A549 (cell line): ENCODE results near the gene HIVEP1. TPM values are rescaled to one million over a fixed set of nuclear protein-coding genes. Genes with fewer than 3 reads are reported as not detected.

Experiments
- ATAC-seq, 2 experiments: fragments of 200-7000 bp in 1 of 2; fragments of >200 bp in 1 of 2; cut with Nextera tagmentation in 1 of 2; cut with Tn5 transposase in 1 of 2; 3 replicates each; pipeline versions ENCODE4 v1.8.0 to v1.9.1; 2018 to 2020; ENCODE audit warnings: mild to moderate bottlenecking in 1 of 2, moderate library complexity in 1 of 2
- CTCF ChIA-PET: fragments of 300-600 bp; sonication (Branson Sonifier 250); formaldehyde crosslinking; extraction: SDS; loops from one replicate; lab custom pipeline; 2021; ENCODE audit warnings: antibody characterized with exemption, inconsistent platforms; lab: Yijun Ruan, JAX
- POLR2A ChIA-PET: fragments of 350-600 bp; formaldehyde crosslinking; extraction: SDS; loops from one replicate; lab custom pipeline; 2021; ENCODE audit warnings: antibody characterized with exemption, inconsistent platforms; lab: Yijun Ruan, JAX
- DNase-seq, 2 experiments: peaks; one replicate each; pipeline versions ENCODE4 v3.0.0 to v3.0.0-alpha.2; 2011 to 2016; ENCODE audit warnings: low read depth in 1 of 2, low spot score in 1 of 2
- FAIRE-seq: peaks from 2 replicates; lab custom pipeline; 2011; peaks lifted over from hg19 to GRCh38; lab: Jason Lieb, UNC
- H3K27ac ChIP-seq, 2 experiments: fragments of >200 bp; sonication (Bioruptor Twin); formaldehyde crosslinking; 3 replicates each; pipeline ENCODE4 v1.5.1; 2016 to 2017
- H3K4me1 ChIP-seq: fragments of >200 bp; sonication (Bioruptor Twin); formaldehyde crosslinking; 3 replicates; pipeline ENCODE4 v1.6.1; 2016
- H3K4me2 ChIP-seq: fragments of >200 bp; sonication (Bioruptor Twin); formaldehyde crosslinking; 3 replicates; pipeline ENCODE4 v1.6.1; 2016
- H3K4me3 ChIP-seq: fragments of >200 bp; sonication (Bioruptor Twin); formaldehyde crosslinking; 3 replicates; pipeline ENCODE4 v1.5.1; 2016
- H3K9me3 ChIP-seq: fragments of >200 bp; sonication (Bioruptor Twin); formaldehyde crosslinking; 3 replicates; pipeline ENCODE4 v1.6.1; 2016
- ATOH8 ChIP-seq: fragments of 250-450 bp; sonication (Bioruptor Pico); IDR thresholded peaks from 2 replicates; pipeline ENCODE4 v1.5.0; 2020; ENCODE audit warnings: low read depth, mild to moderate bottlenecking, moderate library complexity
- CBX2 ChIP-seq: fragments of 200-600 bp; sonication (generic); IDR thresholded peaks from 2 replicates; pipeline ENCODE4 v1.6.1; 2016; ENCODE audit warnings: low read depth, mild to moderate bottlenecking, borderline replicate concordance
- CBX8 ChIP-seq: fragments of 200-600 bp; sonication (generic); IDR thresholded peaks from 2 replicates; pipeline ENCODE4 v1.6.1; 2016
- EP300 ChIP-seq, 2 experiments: fragments of >200 bp; sonication (Bioruptor Twin); formaldehyde crosslinking; IDR thresholded peaks; 2 replicates in 1 of 2; 3 replicates in 1 of 2; pipeline ENCODE4 v1.6.1; 2016 to 2017
- FOXS1 ChIP-seq: fragments of 250-450 bp; sonication (Bioruptor Pico); IDR thresholded peaks from 2 replicates; pipeline ENCODE4 v1.5.0; 2020; ENCODE audit warnings: mild to moderate bottlenecking, moderate library complexity
- HMGXB4 ChIP-seq: fragments of 250-450 bp; sonication (Bioruptor Pico); IDR thresholded peaks from 2 replicates; pipeline ENCODE4 v1.5.0; 2021; ENCODE audit warnings: mild to moderate bottlenecking, moderate library complexity, borderline replicate concordance
- HOXB13 ChIP-seq: fragments of 250-450 bp; sonication (Bioruptor Pico); IDR thresholded peaks from 2 replicates; pipeline ENCODE4 v1.5.0; 2020; ENCODE audit warnings: low read depth, mild to moderate bottlenecking, moderate library complexity
- HOXB5 ChIP-seq: fragments of 250-450 bp; sonication (Bioruptor Pico); IDR thresholded peaks from 2 replicates; pipeline ENCODE4 v1.5.0; 2020; ENCODE audit warnings: mild to moderate bottlenecking, moderate library complexity
- KDM5A ChIP-seq: fragments of 200-600 bp; sonication (generic); IDR thresholded peaks from 2 replicates; pipeline ENCODE4 v1.6.1; 2016; ENCODE audit warnings: antibody characterized with exemption, mild to moderate bottlenecking
- MAFK ChIP-seq: fragments of 450-650 bp; IDR thresholded peaks from 2 replicates; pipeline ENCODE4 v1.6.1; 2014; ENCODE audit not compliant: partially characterized antibody
- NFE2L2 ChIP-seq: fragments of 150-350 bp; conservative IDR thresholded peaks from 2 replicates; pipeline ENCODE4 v1.6.1; 2014; ENCODE audit warnings: low read length
- NPAS2 ChIP-seq: fragments of 250-450 bp; sonication (Bioruptor Pico); IDR thresholded peaks from 2 replicates; pipeline ENCODE4 v1.8.0; 2022; ENCODE audit warnings: mild to moderate bottlenecking, moderate library complexity, borderline replicate concordance
- PBX3 ChIP-seq: IDR thresholded peaks from 2 replicates; pipeline ENCODE4 v1.6.1; 2012
- RAD21 ChIP-seq, 2 experiments: fragments of >200 bp in 1 of 2; sonication (Bioruptor Twin) in 1 of 2; formaldehyde crosslinking in 1 of 2; IDR thresholded peaks in 1 of 2; conservative IDR thresholded peaks in 1 of 2; 2 replicates in 1 of 2; 3 replicates in 1 of 2; pipeline ENCODE4 v1.6.1; 2012 to 2018; ENCODE audit warnings: inconsistent platforms in 1 of 2
- ZFP36 ChIP-seq: fragments of 450-650 bp; IDR thresholded peaks from 2 replicates; pipeline ENCODE4 v1.6.1; 2014; ENCODE audit warnings: borderline replicate concordance; ENCODE audit not compliant: partially characterized antibody
- WGBS: methylation state at CpG from one replicate; pipeline ENCODE4 v1.1.6; 2017; ENCODE audit errors: missing lambda C conversion rate; 5-methylcytosine and 5-hydroxymethylcytosine counted together
- polyA plus RNA-seq, 4 experiments: library from polyadenylated mRNA; depleted of rRNA in 3 of 4; stranded (reverse); fragments of >200 nt; fragmentation: RNase III in 1 of 4; extraction: RNeasy Plus Mini Kit Qiagen cat#74134 plus additional on column Dnase treatment in 1 of 4; gene quantifications; 2 replicates in 3 of 4; 3 replicates in 1 of 4; pipeline ENCODE4 v1.2.3, GENCODE V29; 2011 to 2017
- TF ChIP-seq, protein P1 (sequence below): fragments of 150-350 bp; IDR thresholded peaks from 2 replicates; pipeline ENCODE4 v1.6.1; 2014; ENCODE audit warnings: low read depth, mild to moderate bottlenecking, low read length
- TF ChIP-seq, protein P2 (sequence below): IDR thresholded peaks from 2 replicates; pipeline ENCODE4 v1.6.1; 2012; ENCODE audit warnings: low read depth, borderline replicate concordance

The HIVEP1 gene
- polyA plus RNA-seq, 2 of the 4 experiments (the other 2 are of a cell fraction), result 5.8 to 10.5 TPM

DNA sequence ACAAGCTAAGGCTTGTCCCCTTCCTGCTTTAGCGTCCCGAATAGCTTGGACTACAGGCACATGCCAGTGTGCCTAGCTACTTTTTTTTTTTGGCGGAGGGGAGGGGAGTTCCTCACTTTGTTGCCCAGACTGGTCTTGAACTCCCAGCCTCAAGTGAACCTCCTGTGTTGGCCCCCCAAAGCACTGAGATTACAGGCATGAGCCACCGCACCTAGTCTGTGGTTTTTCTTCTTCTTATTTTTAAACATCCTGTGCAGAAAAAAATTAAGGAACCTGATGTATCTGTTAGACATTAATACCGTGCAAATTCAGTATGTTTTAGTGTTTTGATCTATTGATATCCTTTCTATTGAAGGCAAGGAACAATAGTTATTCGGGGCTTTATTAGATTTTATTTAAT is 25.7 kb downstream of the HIVEP1 start:
- 91% methylated on average over 6 of the region's 6 CpGs for WGBS
- Histone ChIP-seq H3K9me3 (no peaks in the 10 kb centered on the region), H3K27ac (no peak overlapping the region), H3K4me1 (peaks cover 12% of the 10 kb centered on the region; the same call in 2 of the 3 replicates), H3K4me2 (no peak overlapping the region), H3K4me3 (no peak overlapping the region)
- TF ChIP-seq MAFK (no peak), KDM5A (no peak), CBX8 (no peak), ATOH8 (CRISPR knock-in tag) (no peak), NFE2L2 (no peak), NPAS2 (no peak), FOXS1 (CRISPR knock-in tag) (no peak), CBX2 (no peak), HOXB13 (CRISPR knock-in tag) (no peak), RAD21 (conservative IDR thresholded peaks at IDR 0.05 in 1 of 2, IDR thresholded peaks at IDR 0.05 in 1 of 2) (no peak), PBX3 (no peak), HMGXB4 (CRISPR knock-in tag) (no peak)
- TF ChIP-seq, protein P1, sequence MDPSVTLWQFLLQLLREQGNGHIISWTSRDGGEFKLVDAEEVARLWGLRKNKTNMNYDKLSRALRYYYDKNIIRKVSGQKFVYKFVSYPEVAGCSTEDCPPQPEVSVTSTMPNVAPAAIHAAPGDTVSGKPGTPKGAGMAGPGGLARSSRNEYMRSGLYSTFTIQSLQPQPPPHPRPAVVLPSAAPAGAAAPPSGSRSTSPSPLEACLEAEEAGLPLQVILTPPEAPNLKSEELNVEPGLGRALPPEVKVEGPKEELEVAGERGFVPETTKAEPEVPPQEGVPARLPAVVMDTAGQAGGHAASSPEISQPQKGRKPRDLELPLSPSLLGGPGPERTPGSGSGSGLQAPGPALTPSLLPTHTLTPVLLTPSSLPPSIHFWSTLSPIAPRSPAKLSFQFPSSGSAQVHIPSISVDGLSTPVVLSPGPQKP, result no peak
- DNase-seq, result no peak
- ChIA-PET CTCF (no interaction called here), POLR2A (no interaction called here)
- ATAC-seq, result no peak
- FAIRE-seq, result no peak

DNA sequence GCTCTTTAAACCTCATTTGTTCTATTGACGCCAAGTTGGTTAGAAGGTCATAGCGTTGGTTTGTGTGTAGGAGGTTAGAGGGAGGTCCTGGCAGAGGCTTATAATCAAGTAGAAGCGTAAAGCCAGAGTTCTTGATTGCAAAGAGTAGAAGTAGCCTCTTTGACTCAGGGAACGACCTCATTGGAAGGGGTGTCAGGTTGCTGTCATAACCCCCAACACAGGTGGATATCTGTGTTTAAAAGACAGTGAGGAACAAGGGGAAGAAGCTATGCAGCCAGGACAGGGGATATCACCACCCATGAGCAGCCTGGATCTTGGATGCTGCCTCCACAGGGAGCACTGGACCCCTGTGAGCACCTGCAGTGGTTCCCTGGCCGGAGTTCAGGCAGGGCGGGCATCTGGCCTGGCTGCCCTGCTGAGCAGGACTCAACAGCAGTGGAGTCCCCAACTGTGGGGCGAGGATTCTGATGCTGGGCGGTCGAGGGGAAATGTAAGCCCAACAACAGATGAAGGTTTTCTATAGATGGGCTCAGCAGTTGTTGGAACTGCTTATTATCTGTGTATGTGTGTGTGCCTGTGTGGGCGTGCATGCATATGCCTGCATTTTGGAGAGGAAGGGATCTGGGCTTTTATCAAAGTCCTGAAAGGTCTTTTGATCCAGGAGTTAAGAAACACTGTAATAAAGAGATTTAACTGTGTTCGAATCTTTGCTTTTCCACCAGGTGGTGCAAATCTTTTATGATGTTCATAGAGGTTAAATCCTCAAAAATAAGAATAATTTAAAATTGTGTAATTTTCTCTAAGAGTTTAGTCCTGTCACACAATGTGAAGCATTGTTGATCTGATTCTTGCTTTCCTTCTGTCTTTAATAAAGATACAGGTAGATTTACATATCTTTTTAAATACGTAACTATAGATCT is 27.7 kb downstream of the HIVEP1 start:
- Histone ChIP-seq H3K4me2 (no peak overlapping the region), H3K27ac (no peak overlapping the region), H3K4me1 (peaks cover 7% of the 10 kb centered on the region; the same call in 2 of the 3 replicates), H3K9me3 (no peaks in the 10 kb centered on the region), H3K4me3 (no peak overlapping the region)
- ATAC-seq (no peak), FAIRE-seq (no peak), DNase-seq (no peak)
- TF ChIP-seq NFE2L2 (no peak), EP300 (IDR thresholded peaks at IDR 0.05) (no peak), ATOH8 (CRISPR knock-in tag) (no peak), ZFP36 (no peak), RAD21 (conservative IDR thresholded peaks at IDR 0.05 in 1 of 2, IDR thresholded peaks at IDR 0.05 in 1 of 2) (0 out of 5 replicates have a peak, but pooled peaks of 1 of the 2 experiments have one; percentile 5), HOXB5 (CRISPR knock-in tag) (no peak)
- TF ChIP-seq, protein P2, sequence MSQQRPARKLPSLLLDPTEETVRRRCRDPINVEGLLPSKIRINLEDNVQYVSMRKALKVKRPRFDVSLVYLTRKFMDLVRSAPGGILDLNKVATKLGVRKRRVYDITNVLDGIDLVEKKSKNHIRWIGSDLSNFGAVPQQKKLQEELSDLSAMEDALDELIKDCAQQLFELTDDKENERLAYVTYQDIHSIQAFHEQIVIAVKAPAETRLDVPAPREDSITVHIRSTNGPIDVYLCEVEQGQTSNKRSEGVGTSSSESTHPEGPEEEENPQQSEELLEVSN, result no peak
- ChIA-PET CTCF (interaction anchor here (1.0 to 1.6 kb wide), 2 partner anchors 340 to 384 kb away, joined by 3 to 8 read pairs; no protein-coding TSS in a partner anchor), POLR2A (no interaction called here)
- 89% methylated on average over 10 of the region's 12 CpGs for WGBS
